Measurements from ENCODE around the gene PIRT.

Gene PIRT

GRCh38 chr17:10821770-10822169 is 16.1 kb downstream of the PIRT start:
- no peak for DNase-seq (ENCODE audit: low read depth in 3 of 3)

- DNase-seq (ENCODE audit: low read depth in 3 of 3) = no peak
Observed at GRCh38 chr17:10821054-10821453, 16.8 kb downstream of the PIRT start.

GRCh38 chr17:10815319-10815718 is 22.6 kb downstream of the PIRT start:
- no peak for DNase-seq (ENCODE audit: low read depth in 3 of 3)

- no peak for DNase-seq (ENCODE audit: low read depth in 3 of 3)
Observed at GRCh38 chr17:10814075-10814474, 23.8 kb downstream of the PIRT start.

GRCh38 chr17:10812674-10813073 is 25.2 kb downstream of the PIRT start:
- DNase-seq (ENCODE audit: low read depth in 3 of 3) = no peak

GRCh38 chr17:10809605-10810004 is 28.3 kb downstream of the PIRT start:
- no peak for DNase-seq (ENCODE audit: low read depth in 3 of 3)

GRCh38 chr17:10807704-10808128 is 30.2 kb downstream of the PIRT start:
- DNase-seq (ENCODE audit: low read depth in 3 of 3) = no peak

- no peak for DNase-seq (ENCODE audit: low read depth in 3 of 3)
Observed at GRCh38 chr17:10806545-10807262, 31.2 kb downstream of the PIRT start.

- no peak for DNase-seq (ENCODE audit: low read depth in 3 of 3)
Observed at GRCh38 chr17:10805911-10806310, 32.0 kb downstream of the PIRT start.

DNA sequence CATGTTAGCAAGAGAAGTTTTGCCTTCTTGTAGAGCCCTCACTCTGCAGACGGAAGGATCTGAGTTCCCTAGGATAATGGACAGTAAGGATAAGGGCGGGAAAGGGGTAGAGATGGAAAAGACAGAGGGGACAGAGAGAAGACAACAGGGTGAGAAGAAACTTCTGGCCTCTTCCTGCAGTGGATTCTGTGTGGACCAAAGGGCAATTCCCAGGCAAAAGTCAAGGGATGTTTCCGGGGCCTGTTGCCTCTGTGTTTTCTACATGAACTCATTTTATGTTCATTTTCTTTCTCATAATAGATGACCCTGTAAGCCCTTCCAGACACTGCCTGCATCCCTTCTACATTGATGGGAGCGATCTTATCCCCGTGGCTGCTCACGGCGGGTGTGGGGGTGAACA is 33.3 kb downstream of the PIRT start:
- DNase-seq (ENCODE audit: low read depth in 3 of 3) = no peak

DNA sequence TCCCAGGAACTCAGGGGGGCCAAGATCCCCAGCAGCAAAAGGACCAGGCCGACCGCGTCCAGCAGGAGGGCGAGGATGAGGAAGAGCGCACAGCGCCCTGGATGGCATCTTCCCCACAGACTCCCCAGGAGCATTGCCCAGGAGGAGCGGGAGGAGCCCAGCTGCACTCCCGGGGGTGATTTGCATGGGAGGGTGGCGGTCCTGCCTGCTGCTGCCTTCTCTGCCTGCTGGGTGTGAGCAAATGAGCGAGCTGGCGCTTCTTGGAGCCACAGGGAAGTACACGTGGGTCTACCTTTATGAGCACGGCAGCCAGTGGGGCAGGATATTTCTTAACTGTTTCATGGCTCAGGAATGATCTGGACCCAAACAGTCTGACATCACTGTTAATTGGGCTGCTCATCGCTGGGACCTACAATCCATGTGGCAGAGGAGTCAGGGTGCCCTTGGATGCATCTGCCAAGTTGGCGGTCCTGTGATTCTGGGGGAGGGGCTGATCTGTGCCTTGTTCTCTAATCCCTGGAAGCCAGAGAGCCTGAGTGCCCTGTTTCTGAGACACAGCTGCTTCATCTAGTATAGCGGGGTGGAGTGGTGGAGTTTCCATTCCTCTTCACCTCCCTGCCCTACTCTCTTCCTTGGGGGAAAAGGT is 33.9 kb downstream of the PIRT start, which contains the start of gene TMEM238L:
Gene TMEM238L, minus strand, starts transcription at position 270 of the 646 bp plus-strand sequence. Its CDS starts 136 bp downstream, at position 134.
- no peak for DNase-seq (ENCODE audit: low read depth in 3 of 3)

GRCh38 chr17:10803350-10803749 is 34.5 kb downstream of the PIRT start:
- no peak for DNase-seq (ENCODE audit: low read depth in 3 of 3)

- no peak for DNase-seq (ENCODE audit: low read depth in 3 of 3)
Observed at GRCh38 chr17:10802496-10803284, 35.2 kb downstream of the PIRT start.

DNA sequence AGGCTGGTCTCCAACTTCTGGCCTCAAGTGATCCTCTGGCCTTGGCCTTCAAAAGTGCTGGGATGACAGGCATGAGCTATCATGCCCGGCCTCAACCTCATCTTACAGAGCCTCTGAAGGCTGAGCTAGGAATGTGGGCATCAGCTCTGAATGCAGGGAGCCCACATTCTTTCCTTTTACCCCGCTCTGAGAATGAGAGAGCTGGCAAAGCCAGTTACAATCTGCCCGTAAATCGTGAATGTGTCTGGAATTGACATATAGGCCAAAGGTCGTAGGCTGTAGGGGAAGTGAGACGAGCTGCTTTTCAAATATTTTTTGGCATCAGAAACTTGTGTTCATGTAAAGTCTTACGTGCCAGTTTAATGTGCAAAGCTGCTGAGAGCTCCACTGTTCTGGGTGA is 38.5 kb downstream of the PIRT start:
- no peak for DNase-seq (ENCODE audit: low read depth in 3 of 3)

DNA sequence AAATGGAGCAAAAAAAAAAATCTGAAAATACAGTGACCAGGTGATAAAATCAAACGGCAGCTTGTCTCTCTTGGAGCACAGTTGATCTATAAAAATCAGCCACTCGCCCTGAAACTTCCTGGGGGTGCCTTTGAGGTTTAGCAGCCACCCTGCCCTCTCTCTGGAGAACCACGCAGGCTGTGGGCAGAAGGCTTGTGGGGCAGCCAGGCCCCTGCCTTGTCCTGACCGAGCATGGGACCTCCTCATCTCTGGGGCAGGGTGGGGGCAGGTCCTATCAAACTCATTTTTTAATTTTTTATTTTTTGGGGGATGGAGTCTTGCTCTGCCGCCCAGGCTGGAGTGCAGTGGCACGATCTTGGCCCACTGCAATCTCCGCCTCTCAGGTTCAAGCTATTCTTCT is 39.0 kb downstream of the PIRT start:
- no peak for DNase-seq (ENCODE audit: low read depth in 3 of 3)

DNA sequence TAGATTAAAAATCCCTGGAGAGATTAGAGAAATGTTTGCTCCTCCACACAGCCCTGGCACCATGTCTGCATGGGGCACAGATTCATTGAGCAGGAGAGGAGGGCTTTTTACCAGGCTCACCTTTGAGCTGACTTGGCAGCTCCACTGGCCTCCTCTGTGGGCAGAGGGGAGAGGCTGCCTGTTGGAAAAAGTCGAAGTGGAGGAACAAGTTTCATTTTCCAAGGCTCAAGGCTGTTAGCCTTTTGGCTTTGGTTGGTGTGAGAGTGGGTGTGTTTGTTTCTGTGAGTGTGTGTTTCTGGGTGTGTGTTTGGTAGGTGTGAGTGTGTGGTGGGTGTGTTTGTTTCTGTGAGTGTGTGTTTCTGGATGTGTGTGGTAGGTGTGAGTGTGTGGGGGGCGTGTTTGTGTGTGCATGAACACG is 39.5 kb downstream of the PIRT start:
- DNase-seq (ENCODE audit: low read depth in 3 of 3) = no peak

DNA sequence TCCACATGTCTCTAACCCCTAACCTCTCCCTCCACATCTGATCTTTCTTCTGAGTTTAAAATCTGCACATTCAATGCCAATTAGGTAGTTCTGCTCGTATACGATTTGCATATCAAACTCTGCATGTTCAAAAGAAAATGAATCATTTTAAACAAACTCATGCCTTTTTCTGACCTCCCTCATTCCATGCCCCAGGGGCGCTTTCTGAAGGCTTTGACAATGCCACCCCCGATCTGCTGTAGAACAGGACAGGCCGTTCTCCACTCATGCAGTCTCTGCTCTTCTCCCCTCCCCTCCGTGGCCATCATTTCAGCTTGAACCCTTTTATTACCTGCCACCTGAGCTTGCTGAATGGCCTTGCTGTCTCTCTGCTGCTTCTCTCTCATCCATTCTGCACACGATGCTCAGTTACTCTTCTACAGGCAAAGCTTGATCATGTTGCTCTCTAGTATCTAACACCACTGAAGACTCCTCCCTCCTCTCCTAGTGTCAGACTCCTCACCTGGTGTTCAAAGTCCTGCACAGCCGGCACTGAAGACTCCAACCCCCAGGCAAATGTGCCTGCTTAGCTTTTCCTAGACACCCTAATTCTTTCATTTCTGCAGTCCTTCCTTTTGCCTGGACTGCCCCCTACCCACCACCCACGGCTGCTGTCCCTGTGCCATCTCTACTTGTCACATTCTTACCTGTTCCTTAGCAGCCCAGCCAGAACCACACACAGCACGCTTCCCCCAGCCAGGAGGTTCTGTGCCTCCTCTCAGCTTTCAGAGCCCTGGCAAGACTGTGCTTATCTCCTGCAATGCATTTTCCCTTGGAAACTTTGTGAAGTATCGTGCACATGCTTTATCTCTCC is 40.2 kb downstream of the PIRT start:
- DNase-seq (ENCODE audit: low read depth in 3 of 3) = no peak

GRCh38 chr17:10793816-10794215 is 44.1 kb downstream of the PIRT start:
- DNase-seq (ENCODE audit: low read depth in 3 of 3) = no peak

DNA sequence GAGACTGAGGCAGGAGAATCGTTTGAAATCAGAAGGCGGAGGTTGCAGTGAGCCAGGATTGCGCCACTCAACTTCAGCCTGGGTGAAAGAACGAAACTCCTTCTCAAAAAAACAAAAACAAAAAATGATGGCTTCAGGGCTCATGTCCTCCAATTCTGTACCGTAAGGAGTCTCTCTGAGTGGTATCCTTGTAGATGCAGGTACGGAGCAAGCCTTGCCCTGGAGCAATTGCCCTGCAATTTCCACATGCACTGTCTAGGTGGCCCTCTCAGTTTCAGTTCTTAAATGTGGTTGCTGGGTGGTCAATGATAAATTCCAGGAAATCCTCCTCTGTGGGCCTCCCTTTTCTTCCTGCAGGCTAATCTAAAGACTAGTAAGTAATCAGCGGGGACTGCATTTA is 44.6 kb downstream of the PIRT start:
- no peak for DNase-seq (ENCODE audit: low read depth in 3 of 3)

GRCh38 chr17:10792151-10792550 is 45.7 kb downstream of the PIRT start:
- DNase-seq (ENCODE audit: low read depth in 3 of 3) = no peak

- no peak for DNase-seq (ENCODE audit: low read depth in 3 of 3)
Observed at GRCh38 chr17:10790491-10791401, 47.1 kb downstream of the PIRT start.
